22Rv1 (cell line): ENCODE data around the gene LIPA.

ENCODE experiments used
- CTCF ChIP-seq: fragments of 450-650 bp; IDR thresholded peaks from 2 replicates; pipeline ENCODE4 v1.5.1; 2017; ENCODE audit warnings: mild to moderate bottlenecking
- ZFX ChIP-seq: fragments of 450-650 bp; IDR thresholded peaks from 2 replicates; pipeline ENCODE4 v1.6.1; 2017; ENCODE audit warnings: antibody characterized with exemption, borderline replicate concordance

- TF ChIP-seq CTCF: no peak
- no peak for TF ChIP-seq ZFX
Measured at GRCh38 chr10:89242840-89243568, 8.6 kb downstream of the LIPA start.
